B cell (primary cell): ENCODE measurements around the gene PCK1.

Experiments used
- CTCF ChIP-seq: fragments of 200-600 bp; IDR thresholded peaks from one replicate; pipeline ENCODE4 v1.8.0; 2022; ENCODE audit warnings: antibody characterized with exemption, mild to moderate bottlenecking
- EZH2 ChIP-seq: IDR thresholded peaks from 2 replicates; pipeline ENCODE4 v1.6.1; 2012; ENCODE audit warnings: borderline replicate concordance, low read depth, mild to moderate bottlenecking, moderate library complexity, low read length; ENCODE audit not compliant: insufficient read depth, poor library complexity, severe bottlenecking

GRCh38 chr20:57557926-57558613 lies 2.8 kb upstream of the PCK1 start:
- TF ChIP-seq CTCF (no peak), EZH2 (no peak)
